Neuron (in vitro differentiated cells): ENCODE data around the gene FNTB.

ENCODE experiments used
- H2AFZ ChIP-seq: one replicate; pipeline ENCODE4 v1.6.1; 2013; ENCODE audit warnings: low read depth, mild to moderate bottlenecking, inconsistent platforms, low read length, moderate library complexity
- H3K27me3 ChIP-seq: one replicate; pipeline ENCODE4 v1.6.1; 2013; ENCODE audit warnings: low read length; ENCODE audit not compliant: insufficient read depth
- H3K36me3 ChIP-seq: one replicate; pipeline ENCODE4 v1.6.1; 2013; ENCODE audit warnings: low read length; ENCODE audit not compliant: insufficient read depth
- H3K4me1 ChIP-seq: one replicate; pipeline ENCODE4 v1.6.1; 2013; ENCODE audit warnings: low read length; ENCODE audit not compliant: insufficient read depth
- H3K4me3 ChIP-seq: 2 replicates; pipeline ENCODE4 v1.5.1; 2013; ENCODE audit warnings: mild to moderate bottlenecking, low read length, moderate library complexity
- H3K9me3 ChIP-seq: one replicate; pipeline ENCODE4 v1.6.1; 2013; ENCODE audit warnings: low read length

Gene FNTB

DNA sequence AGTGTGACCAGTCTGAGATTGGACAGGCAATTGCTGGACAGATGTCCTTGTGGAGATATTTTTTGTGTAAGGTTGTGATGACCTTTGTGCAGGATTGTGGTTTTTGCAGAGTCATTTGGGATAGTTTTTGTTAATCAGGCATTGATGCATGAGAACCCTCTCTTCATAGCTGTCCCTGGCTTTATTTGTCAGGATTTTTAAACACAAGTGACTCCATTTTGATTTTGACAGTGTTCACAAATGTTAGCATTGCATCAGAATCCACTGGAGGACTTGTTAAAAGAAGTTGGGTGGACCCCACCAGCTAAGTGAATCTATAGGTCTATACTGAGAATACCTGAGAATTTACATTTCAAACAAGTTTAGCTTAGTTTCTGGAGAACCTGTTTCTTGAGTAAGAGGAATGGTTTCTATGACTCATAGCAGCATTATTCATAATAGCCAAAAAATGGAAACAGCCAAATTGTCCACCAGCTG, 11.8 kb downstream of the FNTB start:
- Histone ChIP-seq H2AFZ (no peak overlapping the region), H3K27me3 (no peaks in the 10 kb centered on the region), H3K9me3 (no peaks in the 10 kb centered on the region), H3K4me1 (peaks cover 3% of the 10 kb centered on the region), H3K36me3 (no peaks in the 10 kb centered on the region), H3K4me3 (no peak overlapping the region)

DNA sequence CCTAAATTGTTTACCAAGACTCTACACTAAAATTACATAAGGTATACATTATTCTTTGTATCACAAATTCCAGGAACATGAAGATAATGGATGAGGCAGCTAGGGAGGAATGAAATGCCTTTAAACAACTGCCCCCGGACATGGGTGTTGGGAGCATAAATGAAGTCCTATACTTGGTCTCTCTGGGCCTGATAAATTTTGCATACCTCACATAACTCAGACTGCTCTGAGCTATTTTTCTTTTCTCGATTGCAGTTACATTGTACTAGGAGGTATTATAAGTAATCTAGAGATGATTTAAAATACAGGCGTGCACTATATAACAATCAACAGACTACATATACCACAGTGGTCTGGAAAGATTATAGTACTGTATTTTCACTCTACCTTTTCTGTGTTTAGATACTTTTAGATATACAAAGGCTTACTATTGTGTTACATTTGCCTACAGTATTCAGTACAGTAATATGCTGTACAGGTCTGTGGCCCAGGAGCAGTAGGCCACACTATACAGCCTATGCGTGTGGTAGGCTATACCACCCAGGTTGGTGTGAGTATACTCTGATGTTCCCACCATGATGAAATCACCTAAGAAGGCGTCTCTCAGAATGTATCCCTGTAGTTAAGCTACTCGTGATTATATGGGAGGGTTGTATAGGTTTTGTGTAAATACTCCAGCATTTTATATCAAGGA, 14.3 kb downstream of the FNTB start:
- no peaks in the 10 kb centered on the region for H3K27me3 ChIP-seq
- H3K9me3 ChIP-seq, result no peaks in the 10 kb centered on the region
- H2AFZ ChIP-seq, result no peak overlapping the region
- no peak overlapping the region for H3K4me3 ChIP-seq
- H3K4me1 ChIP-seq, result peaks cover 4% of the 10 kb centered on the region
- H3K36me3 ChIP-seq, result peaks cover 4% of the 10 kb centered on the region

- H2AFZ ChIP-seq, result no peak overlapping the region
- H3K4me1 ChIP-seq, result peaks cover 6% of the 10 kb centered on the region
- no peaks in the 10 kb centered on the region for H3K27me3 ChIP-seq
- H3K4me3 ChIP-seq, result no peak overlapping the region
- H3K9me3 ChIP-seq, result no peaks in the 10 kb centered on the region
- peaks cover 4% of the 10 kb centered on the region for H3K36me3 ChIP-seq
Observed at GRCh38 chr14:65001723-65002122, 15.0 kb downstream of the FNTB start.

DNA sequence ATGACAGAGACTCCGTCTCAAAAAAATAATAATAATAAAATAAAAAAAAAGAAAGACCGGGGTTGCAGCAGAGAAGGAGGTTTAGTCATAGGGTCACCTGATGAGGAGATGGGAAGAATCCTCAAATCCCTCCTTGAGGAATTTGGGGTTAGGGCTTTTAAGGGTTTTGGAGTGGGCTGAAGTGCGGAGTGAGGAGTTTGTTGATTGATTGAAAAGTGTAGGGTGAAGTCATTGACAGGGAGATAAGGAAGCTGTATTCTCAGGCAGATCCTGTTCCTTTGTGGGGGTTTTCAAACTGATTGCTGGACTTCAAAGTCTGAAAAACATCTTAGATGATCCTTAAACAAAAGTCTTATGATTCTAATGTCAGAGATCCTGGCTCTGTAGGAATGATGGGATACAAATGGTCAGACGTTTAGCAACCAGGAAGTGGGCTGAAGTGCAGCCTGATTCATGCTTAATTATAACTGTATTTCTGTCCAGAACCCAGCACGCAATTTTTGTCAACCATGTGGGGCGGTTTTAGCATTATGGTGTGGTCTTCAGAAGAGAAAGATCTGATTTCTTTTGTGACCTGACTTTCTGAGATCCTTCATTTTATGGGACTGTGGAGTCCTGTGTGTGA, 16.0 kb downstream of the FNTB start:
- peaks cover 4% of the 10 kb centered on the region for H3K36me3 ChIP-seq
- H3K27me3 ChIP-seq, result no peaks in the 10 kb centered on the region
- no peak overlapping the region for H2AFZ ChIP-seq

DNA sequence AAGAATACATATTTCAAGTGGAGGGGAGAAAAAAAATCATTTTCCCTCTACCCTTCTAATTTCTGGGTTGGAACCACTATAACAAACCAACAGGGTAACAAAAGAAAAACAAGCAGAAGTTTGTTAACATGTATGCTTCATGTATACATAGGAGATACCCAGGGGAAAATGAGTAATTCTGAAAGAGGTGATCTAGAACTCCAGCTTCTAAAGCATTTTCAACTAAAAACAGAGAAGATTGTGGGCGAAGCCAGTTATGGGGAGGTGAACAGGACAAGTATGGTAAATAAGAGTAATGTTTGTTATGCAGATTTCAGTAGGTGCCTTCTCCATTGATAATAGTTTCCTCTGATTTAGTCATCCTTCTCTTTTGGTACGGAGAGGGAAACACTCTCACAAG, 16.7 kb downstream of the FNTB start:
- Histone ChIP-seq H3K36me3 (peaks cover 4% of the 10 kb centered on the region), H3K9me3 (no peaks in the 10 kb centered on the region), H3K4me1 (peaks cover 3% of the 10 kb centered on the region), H2AFZ (no peak overlapping the region), H3K27me3 (no peaks in the 10 kb centered on the region), H3K4me3 (no peak overlapping the region)

More for the DNA sequence above, 16.0 kb downstream of the FNTB start:
- no peaks in the 10 kb centered on the region for H3K9me3 ChIP-seq
- H3K4me1 ChIP-seq, result peaks cover 3% of the 10 kb centered on the region
- H3K4me3 ChIP-seq, result no peak overlapping the region

DNA sequence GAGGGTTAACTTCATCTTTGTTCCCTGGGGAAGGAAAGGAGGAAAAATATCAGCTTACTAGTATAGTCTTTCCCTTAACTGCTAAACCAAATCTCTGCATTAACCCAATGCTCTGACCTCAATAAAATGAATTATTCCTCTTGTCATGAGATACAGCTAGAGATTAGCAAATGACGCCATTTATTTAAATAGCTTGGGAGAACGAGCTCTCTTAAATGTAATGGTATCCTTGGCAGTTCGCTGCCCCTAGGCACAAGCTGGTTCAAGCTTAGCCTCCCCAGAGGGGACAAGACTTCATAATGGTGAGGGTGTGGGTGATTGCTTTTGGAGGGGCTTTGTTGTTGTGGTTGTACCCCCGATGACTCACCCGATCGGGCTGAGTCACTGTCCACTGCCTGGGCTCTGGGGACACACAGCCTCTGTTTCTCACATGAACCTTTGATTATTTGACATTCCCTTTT, 19.6 kb downstream of the FNTB start:
- peaks cover 3% of the 10 kb centered on the region for H3K4me1 ChIP-seq
- H3K36me3 ChIP-seq, result peaks cover 7% of the 10 kb centered on the region
- H3K27me3 ChIP-seq, result no peaks in the 10 kb centered on the region
- no peaks in the 10 kb centered on the region for H3K9me3 ChIP-seq
- no peak overlapping the region for H3K4me3 ChIP-seq
- no peak overlapping the region for H2AFZ ChIP-seq

DNA sequence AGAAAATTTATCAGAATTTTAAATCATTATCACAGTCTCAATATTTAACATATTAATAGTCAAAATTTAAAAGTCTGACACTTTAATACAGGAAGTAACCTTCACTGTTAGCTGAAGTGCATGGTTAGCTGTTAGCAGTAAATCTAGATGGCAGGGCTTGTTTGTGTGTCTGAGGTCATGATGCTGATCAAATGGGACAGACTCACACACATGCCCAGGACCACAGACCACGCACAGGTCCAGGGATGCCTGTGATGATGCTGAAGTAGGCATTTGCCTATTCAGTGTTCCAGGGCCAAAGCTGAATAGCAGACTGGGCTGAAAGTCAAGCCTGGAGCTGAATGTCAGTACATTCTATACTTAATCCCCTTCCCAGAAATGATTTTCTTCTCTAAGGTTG, 20.5 kb downstream of the FNTB start:
- Histone ChIP-seq H3K4me1 (peaks cover 3% of the 10 kb centered on the region), H3K36me3 (peaks cover 10% of the 10 kb centered on the region), H3K4me3 (no peak overlapping the region), H2AFZ (no peak overlapping the region), H3K27me3 (no peaks in the 10 kb centered on the region), H3K9me3 (no peaks in the 10 kb centered on the region)

DNA sequence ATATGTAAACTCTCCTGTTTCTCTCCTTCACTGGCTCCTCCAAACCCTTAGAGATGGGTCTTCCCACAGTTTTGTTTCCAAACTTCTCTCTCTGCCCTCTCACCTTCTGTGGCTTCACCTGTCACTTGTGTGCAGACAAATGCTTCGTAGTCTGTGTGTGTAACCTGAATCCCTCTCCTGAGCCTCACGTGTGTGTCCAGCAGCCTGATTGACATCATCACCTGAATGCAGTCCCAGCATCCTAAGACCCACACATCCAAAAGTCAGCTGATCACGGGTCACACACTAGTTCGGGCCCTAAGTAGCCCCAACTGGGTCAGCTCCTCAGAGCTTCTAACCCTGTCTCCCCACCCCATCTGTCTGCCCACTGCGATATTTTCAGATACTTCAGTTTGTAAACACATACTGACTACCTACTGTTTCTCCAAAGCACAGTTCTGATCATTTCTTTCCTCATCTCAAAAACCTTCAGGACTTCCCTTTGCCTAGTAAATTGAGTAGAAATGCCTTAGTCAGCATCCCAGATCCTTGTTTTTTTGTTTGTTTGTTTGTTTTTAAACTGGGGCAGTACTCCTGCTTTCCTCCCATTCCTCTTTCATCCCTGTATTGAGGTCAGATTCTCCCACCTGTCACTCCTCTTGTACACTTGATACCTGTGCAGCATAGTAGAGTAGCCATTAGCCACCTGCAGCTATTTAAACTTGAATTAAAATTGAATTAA, 23.7 kb downstream of the FNTB start:
- H3K4me1 ChIP-seq, result peaks cover 3% of the 10 kb centered on the region
- no peak overlapping the region for H3K4me3 ChIP-seq
- peaks cover 19% of the 10 kb centered on the region for H3K36me3 ChIP-seq
- no peaks in the 10 kb centered on the region for H3K9me3 ChIP-seq
- no peak overlapping the region for H2AFZ ChIP-seq
- no peaks in the 10 kb centered on the region for H3K27me3 ChIP-seq

- no peaks in the 10 kb centered on the region for H3K9me3 ChIP-seq
- no peaks in the 10 kb centered on the region for H3K27me3 ChIP-seq
- H3K36me3 ChIP-seq, result peaks cover 19% of the 10 kb centered on the region
- H2AFZ ChIP-seq, result no peak overlapping the region
- H3K4me1 ChIP-seq, result peaks cover 8% of the 10 kb centered on the region
- H3K4me3 ChIP-seq, result no peak overlapping the region
Observed at GRCh38 chr14:65011538-65011937, 24.8 kb downstream of the FNTB start.

- Histone ChIP-seq H3K27me3 (no peaks in the 10 kb centered on the region), H3K4me3 (no peak overlapping the region), H2AFZ (no peak overlapping the region), H3K9me3 (no peaks in the 10 kb centered on the region), H3K36me3 (peaks cover 19% of the 10 kb centered on the region), H3K4me1 (peaks cover 14% of the 10 kb centered on the region)
Observed at GRCh38 chr14:65012353-65012752, 25.7 kb downstream of the FNTB start.

- Histone ChIP-seq H3K27me3 (no peaks in the 10 kb centered on the region), H3K36me3 (peaks cover 16% of the 10 kb centered on the region), H3K4me3 (no peak overlapping the region), H2AFZ (no peak overlapping the region), H3K4me1 (peaks cover 21% of the 10 kb centered on the region), H3K9me3 (no peaks in the 10 kb centered on the region)
Observed at GRCh38 chr14:65015391-65015790, 28.7 kb downstream of the FNTB start.

DNA sequence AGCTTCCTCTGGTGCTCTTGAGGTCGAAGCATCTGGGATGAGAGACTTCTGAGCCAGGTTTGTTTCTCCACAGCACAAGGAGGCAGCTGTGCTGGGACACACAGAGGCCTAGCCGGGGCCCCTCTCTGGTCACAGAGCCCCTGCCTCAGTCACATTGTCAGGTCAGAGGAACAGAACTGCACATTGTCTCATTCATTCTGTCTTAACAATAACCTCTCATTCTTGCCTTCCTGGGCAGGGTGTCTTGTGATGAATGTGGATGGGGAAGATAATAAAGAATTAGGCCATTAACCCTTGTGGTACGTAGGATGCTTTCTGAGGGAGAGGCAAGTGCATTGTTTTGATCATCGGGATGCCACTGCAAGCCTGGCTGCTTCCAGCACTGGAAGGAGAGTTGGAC, 29.8 kb downstream of the FNTB start:
- Histone ChIP-seq H3K27me3 (no peaks in the 10 kb centered on the region), H3K9me3 (no peaks in the 10 kb centered on the region), H2AFZ (no peak overlapping the region), H3K36me3 (peaks cover 16% of the 10 kb centered on the region), H3K4me1 (peaks cover 21% of the 10 kb centered on the region), H3K4me3 (no peak overlapping the region)

DNA sequence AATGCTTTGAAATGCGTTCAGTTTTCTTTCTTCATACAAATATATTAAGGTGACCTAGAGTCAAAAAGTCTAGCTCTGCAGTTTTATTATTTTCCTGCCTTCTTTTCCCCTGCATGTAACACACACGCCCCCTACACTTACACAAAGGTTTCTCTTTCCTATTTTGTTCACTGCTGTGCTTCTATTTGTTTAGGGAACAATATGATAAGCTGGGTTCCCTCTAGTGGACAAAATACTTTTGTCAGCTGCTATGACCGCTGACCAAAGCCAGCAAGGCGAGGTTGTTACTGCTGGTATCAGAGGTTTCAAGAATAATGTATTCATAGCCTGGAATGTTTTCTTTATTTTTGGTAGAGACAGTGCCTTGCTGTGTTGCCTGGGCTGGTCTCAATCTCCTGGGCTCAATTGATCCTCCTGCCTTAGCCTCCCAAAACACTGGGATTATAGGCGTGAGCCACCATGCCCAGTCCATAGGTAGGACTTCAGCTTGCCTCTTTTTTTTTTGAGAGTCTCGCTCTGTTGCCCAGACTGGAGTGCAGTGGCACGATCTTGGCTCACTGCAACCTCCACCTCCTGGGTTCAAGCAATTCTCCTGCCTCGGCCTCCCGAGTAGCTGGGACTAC, 33.4 kb downstream of the FNTB start:
- Histone ChIP-seq H3K4me3 (no peak overlapping the region), H3K27me3 (no peaks in the 10 kb centered on the region), H3K4me1 (peaks cover 21% of the 10 kb centered on the region), H2AFZ (no peak overlapping the region), H3K36me3 (no peaks in the 10 kb centered on the region), H3K9me3 (no peaks in the 10 kb centered on the region)
